OCI-LY1 (cell line): ENCODE results near the gene SPARC.

Experiments used
- CTCF ChIP-seq: fragments of 200-600 bp; sonication (generic), shearing (Covaris generic); IDR thresholded peaks from 2 replicates; pipeline ENCODE4 v1.5.1; 2017; ENCODE audit warnings: mild to moderate bottlenecking, antibody characterized with exemption, low read length, moderate library complexity, mixed read lengths
- EZH2 ChIP-seq: fragments of 200-600 bp; sonication (generic), shearing (Covaris generic); IDR thresholded peaks from 2 replicates; pipeline ENCODE4 v1.8.0; 2017; ENCODE audit warnings: borderline replicate concordance, mixed run types, mild to moderate bottlenecking, antibody characterized with exemption, low read length, moderate library complexity, mixed read lengths

- TF ChIP-seq CTCF: no peak
- TF ChIP-seq EZH2: no peak
Observed at GRCh38 chr5:151660616-151661495, 25.9 kb downstream of the SPARC start.
